GM23338 (cell line): Measurements from ENCODE around the gene EPHB1. TPM values are rescaled to one million over a fixed set of nuclear protein-coding genes. Genes with fewer than 3 reads are reported as not detected.

Experiments
- ATAC-seq: fragments of 200-7000 bp; cut with Tn5 transposase; 3 replicates; pipeline ENCODE4 v1.9.1; 2020
- DNase-seq: peaks from one replicate; pipeline ENCODE4 v3.0.0-alpha.2; 2015; ENCODE audit warnings: low spot score
- H2AFZ ChIP-seq: fragments of 200-600 bp; sonication (generic); 2 replicates; pipeline ENCODE4 v1.8.0; 2016; ENCODE audit warnings: antibody characterized with exemption, mild to moderate bottlenecking, moderate library complexity
- H3F3A ChIP-seq: fragments of 200-600 bp; sonication (generic); replicated peaks from 2 replicates; pipeline ENCODE4 v1.8.0; 2017; ENCODE audit warnings: antibody characterized with exemption, mixed run types, low read depth
- H3K27ac ChIP-seq: fragments of 200-600 bp; sonication (generic); 2 replicates; pipeline ENCODE4 v1.6.1; 2016; ENCODE audit warnings: low read depth
- H3K27me3 ChIP-seq: fragments of 200-600 bp; sonication (generic); 2 replicates; pipeline ENCODE4 v1.8.0; 2016; ENCODE audit warnings: mild to moderate bottlenecking, mixed run types, moderate library complexity; ENCODE audit not compliant: insufficient read depth
- H3K36me3 ChIP-seq: fragments of 200-600 bp; sonication (generic); 2 replicates; pipeline ENCODE4 v1.8.0; 2016; ENCODE audit warnings: mild to moderate bottlenecking; ENCODE audit not compliant: insufficient read depth
- H3K4me1 ChIP-seq: fragments of 200-600 bp; sonication (generic); 2 replicates; pipeline ENCODE4 v1.8.0; 2016; ENCODE audit warnings: mild to moderate bottlenecking, moderate library complexity; ENCODE audit not compliant: insufficient read depth
- H3K4me2 ChIP-seq: fragments of 200-600 bp; sonication (generic); 2 replicates; pipeline ENCODE4 v1.7.1; 2017; ENCODE audit warnings: mixed run types
- H3K4me3 ChIP-seq: fragments of 200-600 bp; sonication (generic); 2 replicates; pipeline ENCODE4 v1.6.1; 2016; ENCODE audit warnings: mixed run types
- H3K79me2 ChIP-seq: fragments of 200-600 bp; sonication (generic); replicated peaks from 2 replicates; pipeline ENCODE4 v1.8.0; 2017; ENCODE audit warnings: mild to moderate bottlenecking; ENCODE audit not compliant: insufficient read depth
- H3K9me2 ChIP-seq: fragments of 200-600 bp; sonication (generic); 2 replicates; pipeline ENCODE4 v1.8.0; 2017; ENCODE audit not compliant: insufficient read depth
- H4K20me1 ChIP-seq: fragments of 200-600 bp; sonication (generic); replicated peaks from 2 replicates; pipeline ENCODE4 v1.8.0; 2017; ENCODE audit warnings: mild to moderate bottlenecking; ENCODE audit not compliant: insufficient read depth
- H3K27ac Mint-ChIP-seq: 2 replicates; pipeline ENCODE4 v1.8.0; 2020; ENCODE audit warnings: inconsistent platforms, mild to moderate bottlenecking, moderate library complexity, mixed read lengths
- H3K27me3 Mint-ChIP-seq: 3 replicates; pipeline ENCODE4 v1.8.0; 2022; ENCODE audit warnings: low read depth, mild to moderate bottlenecking, moderate library complexity, mixed read lengths, inconsistent platforms; ENCODE audit not compliant: insufficient read depth, poor library complexity
- H3K36me3 Mint-ChIP-seq: 3 replicates; pipeline ENCODE4 v1.8.0; 2021; ENCODE audit warnings: low read depth, mild to moderate bottlenecking, inconsistent platforms, moderate library complexity, mixed read lengths
- H3K4me1 Mint-ChIP-seq: 3 replicates; pipeline ENCODE4 v1.8.0; 2020; ENCODE audit warnings: mild to moderate bottlenecking, inconsistent platforms, mixed read lengths
- H3K4me3 Mint-ChIP-seq: 3 replicates; pipeline ENCODE4 v1.8.0; 2021; ENCODE audit warnings: moderate library complexity, mild to moderate bottlenecking, inconsistent platforms, mixed read lengths
- H3K9me3 Mint-ChIP-seq: 3 replicates; pipeline ENCODE4 v1.8.0; 2020; ENCODE audit warnings: moderate library complexity, mild to moderate bottlenecking, inconsistent platforms, mixed read lengths
- CREB1 ChIP-seq: fragments of 250-450 bp; sonication (Bioruptor Pico); IDR thresholded peaks from 2 replicates; pipeline ENCODE4 v1.5.0; 2020; ENCODE audit warnings: low read depth, mild to moderate bottlenecking, moderate library complexity
- ETS1 ChIP-seq: IDR thresholded peaks from 2 replicates; pipeline ENCODE4 v1.6.1; 2016; ENCODE audit warnings: antibody characterized with exemption
- EZH2 ChIP-seq: fragments of 200-600 bp; sonication (generic); IDR thresholded peaks from one replicate; pipeline ENCODE4 v1.8.0; 2017; ENCODE audit warnings: antibody characterized with exemption, mild to moderate bottlenecking, low read depth; ENCODE audit not compliant: unreplicated experiment
- EZH2phosphoT487 ChIP-seq: fragments of 200-600 bp; sonication (generic); IDR thresholded peaks from one replicate; pipeline ENCODE4 v1.8.1; 2018; ENCODE audit warnings: antibody characterized with exemption; ENCODE audit not compliant: unreplicated experiment
- JUNB ChIP-seq: IDR thresholded peaks from one replicate; pipeline ENCODE4 v1.6.1; 2016; ENCODE audit warnings: antibody characterized with exemption; ENCODE audit not compliant: unreplicated experiment
- NANOG ChIP-seq: IDR thresholded peaks from 2 replicates; pipeline ENCODE4 v1.6.1; 2016; ENCODE audit warnings: antibody characterized with exemption, borderline replicate concordance
- POLR2AphosphoS5 ChIP-seq: IDR thresholded peaks from 2 replicates; pipeline ENCODE4 v1.6.1; 2016; ENCODE audit warnings: antibody characterized with exemption, low read depth
- STAT1 ChIP-seq: IDR thresholded peaks from one replicate; pipeline ENCODE4 v1.6.1; 2016; ENCODE audit warnings: antibody characterized with exemption; ENCODE audit not compliant: unreplicated experiment
- ZNF114 ChIP-seq: fragments of 250-450 bp; sonication (Bioruptor Pico); IDR thresholded peaks from 2 replicates; pipeline ENCODE4 v1.5.0; 2020; ENCODE audit warnings: mild to moderate bottlenecking, moderate library complexity
- ZNF331 ChIP-seq: fragments of 250-450 bp; sonication (Bioruptor Pico); IDR thresholded peaks from 2 replicates; pipeline ENCODE4 v1.5.0; 2020; ENCODE audit warnings: low read depth, mild to moderate bottlenecking, moderate library complexity
- polyA plus RNA-seq: library from polyadenylated mRNA; unstranded; fragments of >200 nt; fragmentation: Nextera tagmentation; extraction: Ambion mirVana; gene quantifications from 2 replicates; pipeline ENCODE4 v1.2.1, GENCODE V29; 2016
- total RNA-seq: library from RNA; depleted of rRNA; stranded (reverse); fragments of >200 nt; shearing (Covaris generic); gene quantifications from 2 replicates; pipeline ENCODE4 v1.2.3, GENCODE V29; 2014
- TF ChIP-seq, protein P1 (sequence below): fragments of 250-450 bp; sonication (Bioruptor Pico); IDR thresholded peaks from 2 replicates; pipeline ENCODE4 v1.5.0; 2020; ENCODE audit warnings: mild to moderate bottlenecking, moderate library complexity
- TF ChIP-seq, protein P2 (sequence below), 2 experiments: fragments of 200-600 bp in 1 of 2; sonication (generic) in 1 of 2; conservative IDR thresholded peaks; 2 replicates each; pipeline versions ENCODE4 v1.5.1 to v1.6.1; 2016 to 2017; ENCODE audit warnings: antibody characterized with exemption in 2 of 2, low read depth in 2 of 2, mild to moderate bottlenecking in 2 of 2, moderate library complexity in 1 of 2
- TF ChIP-seq, protein P3 (sequence below): IDR thresholded peaks from one replicate; pipeline ENCODE4 v1.6.1; 2018; ENCODE audit warnings: antibody characterized with exemption; ENCODE audit not compliant: unreplicated experiment

Gene EPHB1
- total and polyA plus RNA-seq, 2 experiments from 2014 or later = 2.7 to 5.2 TPM

GRCh38 chr3:134972836-134973455 lies 177.9 kb downstream of the EPHB1 start:
- H3K27me3 Mint-ChIP-seq = no peaks in the 10 kb centered on the region
- H3K4me1 ChIP-seq = no peaks in the 10 kb centered on the region
- ATAC-seq = no peak

More at GRCh38 chr3:134972836-134973455, 177.9 kb downstream of the EPHB1 start:
- Histone ChIP-seq H3K79me2 (no peaks in the 10 kb centered on the region), H3K4me2 (no peak overlapping the region), H3K9me2 (0 out of 2 replicates have a peak, but pooled peaks cover 3% of the 10 kb centered on the region), H2AFZ (no peak overlapping the region), H3K27ac (no peak overlapping the region), H3K27me3 (no peaks in the 10 kb centered on the region), H3K36me3 (no peaks in the 10 kb centered on the region), H4K20me1 (no peaks in the 10 kb centered on the region), H3F3A (no peaks in the 10 kb centered on the region), H3K4me3 (no peak overlapping the region)
- Mint-ChIP-seq H3K9me3 (no peaks in the 10 kb centered on the region), H3K4me3 (no peak overlapping the region), H3K36me3 (0 out of 3 replicates have a peak, but pooled peaks cover 2% of the 10 kb centered on the region), H3K4me1 (peaks cover 12% of the 10 kb centered on the region), H3K27ac (no peak overlapping the region)
- no peak for TF ChIP-seq NANOG
- no peak for TF ChIP-seq ZNF331 (CRISPR knock-in tag)
- no peak for TF ChIP-seq STAT1
- no peak for TF ChIP-seq ZNF114 (CRISPR knock-in tag)
- no peak for TF ChIP-seq ETS1
- no peak for TF ChIP-seq POLR2AphosphoS5
- TF ChIP-seq JUNB = no peak
- no peak for TF ChIP-seq EZH2phosphoT487
- TF ChIP-seq, protein P1, sequence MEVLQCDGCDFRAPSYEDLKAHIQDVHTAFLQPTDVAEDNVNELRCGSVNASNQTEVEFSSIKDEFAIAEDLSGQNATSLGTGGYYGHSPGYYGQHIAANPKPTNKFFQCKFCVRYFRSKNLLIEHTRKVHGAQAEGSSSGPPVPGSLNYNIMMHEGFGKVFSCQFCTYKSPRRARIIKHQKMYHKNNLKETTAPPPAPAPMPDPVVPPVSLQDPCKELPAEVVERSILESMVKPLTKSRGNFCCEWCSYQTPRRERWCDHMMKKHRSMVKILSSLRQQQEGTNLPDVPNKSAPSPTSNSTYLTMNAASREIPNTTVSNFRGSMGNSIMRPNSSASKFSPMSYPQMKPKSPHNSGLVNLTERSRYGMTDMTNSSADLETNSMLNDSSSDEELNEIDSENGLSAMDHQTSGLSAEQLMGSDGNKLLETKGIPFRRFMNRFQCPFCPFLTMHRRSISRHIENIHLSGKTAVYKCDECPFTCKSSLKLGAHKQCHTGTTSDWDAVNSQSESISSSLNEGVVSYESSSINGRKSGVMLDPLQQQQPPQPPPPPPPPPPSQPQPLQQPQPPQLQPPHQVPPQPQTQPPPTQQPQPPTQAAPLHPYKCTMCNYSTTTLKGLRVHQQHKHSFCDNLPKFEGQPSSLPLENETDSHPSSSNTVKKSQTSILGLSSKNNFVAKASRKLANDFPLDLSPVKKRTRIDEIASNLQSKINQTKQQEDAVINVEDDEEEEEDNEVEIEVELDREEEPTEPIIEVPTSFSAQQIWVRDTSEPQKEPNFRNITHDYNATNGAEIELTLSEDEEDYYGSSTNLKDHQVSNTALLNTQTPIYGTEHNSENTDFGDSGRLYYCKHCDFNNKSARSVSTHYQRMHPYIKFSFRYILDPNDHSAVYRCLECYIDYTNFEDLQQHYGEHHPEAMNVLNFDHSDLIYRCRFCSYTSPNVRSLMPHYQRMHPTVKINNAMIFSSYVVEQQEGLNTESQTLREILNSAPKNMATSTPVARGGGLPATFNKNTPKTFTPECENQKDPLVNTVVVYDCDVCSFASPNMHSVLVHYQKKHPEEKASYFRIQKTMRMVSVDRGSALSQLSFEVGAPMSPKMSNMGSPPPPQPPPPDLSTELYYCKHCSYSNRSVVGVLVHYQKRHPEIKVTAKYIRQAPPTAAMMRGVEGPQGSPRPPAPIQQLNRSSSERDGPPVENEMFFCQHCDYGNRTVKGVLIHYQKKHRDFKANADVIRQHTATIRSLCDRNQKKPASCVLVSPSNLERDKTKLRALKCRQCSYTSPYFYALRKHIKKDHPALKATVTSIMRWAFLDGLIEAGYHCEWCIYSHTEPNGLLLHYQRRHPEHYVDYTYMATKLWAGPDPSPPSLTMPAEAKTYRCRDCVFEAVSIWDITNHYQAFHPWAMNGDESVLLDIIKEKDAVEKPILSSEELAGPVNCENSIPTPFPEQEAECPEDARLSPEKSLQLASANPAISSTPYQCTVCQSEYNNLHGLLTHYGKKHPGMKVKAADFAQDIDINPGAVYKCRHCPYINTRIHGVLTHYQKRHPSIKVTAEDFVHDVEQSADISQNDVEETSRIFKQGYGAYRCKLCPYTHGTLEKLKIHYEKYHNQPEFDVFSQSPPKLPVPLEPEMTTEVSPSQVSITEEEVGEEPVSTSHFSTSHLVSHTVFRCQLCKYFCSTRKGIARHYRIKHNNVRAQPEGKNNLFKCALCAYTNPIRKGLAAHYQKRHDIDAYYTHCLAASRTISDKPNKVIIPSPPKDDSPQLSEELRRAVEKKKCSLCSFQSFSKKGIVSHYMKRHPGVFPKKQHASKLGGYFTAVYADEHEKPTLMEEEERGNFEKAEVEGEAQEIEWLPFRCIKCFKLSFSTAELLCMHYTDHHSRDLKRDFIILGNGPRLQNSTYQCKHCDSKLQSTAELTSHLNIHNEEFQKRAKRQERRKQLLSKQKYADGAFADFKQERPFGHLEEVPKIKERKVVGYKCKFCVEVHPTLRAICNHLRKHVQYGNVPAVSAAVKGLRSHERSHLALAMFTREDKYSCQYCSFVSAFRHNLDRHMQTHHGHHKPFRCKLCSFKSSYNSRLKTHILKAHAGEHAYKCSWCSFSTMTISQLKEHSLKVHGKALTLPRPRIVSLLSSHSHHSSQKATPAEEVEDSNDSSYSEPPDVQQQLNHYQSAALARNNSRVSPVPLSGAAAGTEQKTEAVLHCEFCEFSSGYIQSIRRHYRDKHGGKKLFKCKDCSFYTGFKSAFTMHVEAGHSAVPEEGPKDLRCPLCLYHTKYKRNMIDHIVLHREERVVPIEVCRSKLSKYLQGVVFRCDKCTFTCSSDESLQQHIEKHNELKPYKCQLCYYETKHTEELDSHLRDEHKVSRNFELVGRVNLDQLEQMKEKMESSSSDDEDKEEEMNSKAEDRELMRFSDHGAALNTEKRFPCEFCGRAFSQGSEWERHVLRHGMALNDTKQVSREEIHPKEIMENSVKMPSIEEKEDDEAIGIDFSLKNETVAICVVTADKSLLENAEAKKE (CRISPR knock-in tag) = no peak
- TF ChIP-seq, protein P2, sequence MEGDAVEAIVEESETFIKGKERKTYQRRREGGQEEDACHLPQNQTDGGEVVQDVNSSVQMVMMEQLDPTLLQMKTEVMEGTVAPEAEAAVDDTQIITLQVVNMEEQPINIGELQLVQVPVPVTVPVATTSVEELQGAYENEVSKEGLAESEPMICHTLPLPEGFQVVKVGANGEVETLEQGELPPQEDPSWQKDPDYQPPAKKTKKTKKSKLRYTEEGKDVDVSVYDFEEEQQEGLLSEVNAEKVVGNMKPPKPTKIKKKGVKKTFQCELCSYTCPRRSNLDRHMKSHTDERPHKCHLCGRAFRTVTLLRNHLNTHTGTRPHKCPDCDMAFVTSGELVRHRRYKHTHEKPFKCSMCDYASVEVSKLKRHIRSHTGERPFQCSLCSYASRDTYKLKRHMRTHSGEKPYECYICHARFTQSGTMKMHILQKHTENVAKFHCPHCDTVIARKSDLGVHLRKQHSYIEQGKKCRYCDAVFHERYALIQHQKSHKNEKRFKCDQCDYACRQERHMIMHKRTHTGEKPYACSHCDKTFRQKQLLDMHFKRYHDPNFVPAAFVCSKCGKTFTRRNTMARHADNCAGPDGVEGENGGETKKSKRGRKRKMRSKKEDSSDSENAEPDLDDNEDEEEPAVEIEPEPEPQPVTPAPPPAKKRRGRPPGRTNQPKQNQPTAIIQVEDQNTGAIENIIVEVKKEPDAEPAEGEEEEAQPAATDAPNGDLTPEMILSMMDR (conservative IDR thresholded peaks at IDR 0.05; ENCODE audit: low read depth in 2 of 2) = no peak
- TF ChIP-seq, protein P3, sequence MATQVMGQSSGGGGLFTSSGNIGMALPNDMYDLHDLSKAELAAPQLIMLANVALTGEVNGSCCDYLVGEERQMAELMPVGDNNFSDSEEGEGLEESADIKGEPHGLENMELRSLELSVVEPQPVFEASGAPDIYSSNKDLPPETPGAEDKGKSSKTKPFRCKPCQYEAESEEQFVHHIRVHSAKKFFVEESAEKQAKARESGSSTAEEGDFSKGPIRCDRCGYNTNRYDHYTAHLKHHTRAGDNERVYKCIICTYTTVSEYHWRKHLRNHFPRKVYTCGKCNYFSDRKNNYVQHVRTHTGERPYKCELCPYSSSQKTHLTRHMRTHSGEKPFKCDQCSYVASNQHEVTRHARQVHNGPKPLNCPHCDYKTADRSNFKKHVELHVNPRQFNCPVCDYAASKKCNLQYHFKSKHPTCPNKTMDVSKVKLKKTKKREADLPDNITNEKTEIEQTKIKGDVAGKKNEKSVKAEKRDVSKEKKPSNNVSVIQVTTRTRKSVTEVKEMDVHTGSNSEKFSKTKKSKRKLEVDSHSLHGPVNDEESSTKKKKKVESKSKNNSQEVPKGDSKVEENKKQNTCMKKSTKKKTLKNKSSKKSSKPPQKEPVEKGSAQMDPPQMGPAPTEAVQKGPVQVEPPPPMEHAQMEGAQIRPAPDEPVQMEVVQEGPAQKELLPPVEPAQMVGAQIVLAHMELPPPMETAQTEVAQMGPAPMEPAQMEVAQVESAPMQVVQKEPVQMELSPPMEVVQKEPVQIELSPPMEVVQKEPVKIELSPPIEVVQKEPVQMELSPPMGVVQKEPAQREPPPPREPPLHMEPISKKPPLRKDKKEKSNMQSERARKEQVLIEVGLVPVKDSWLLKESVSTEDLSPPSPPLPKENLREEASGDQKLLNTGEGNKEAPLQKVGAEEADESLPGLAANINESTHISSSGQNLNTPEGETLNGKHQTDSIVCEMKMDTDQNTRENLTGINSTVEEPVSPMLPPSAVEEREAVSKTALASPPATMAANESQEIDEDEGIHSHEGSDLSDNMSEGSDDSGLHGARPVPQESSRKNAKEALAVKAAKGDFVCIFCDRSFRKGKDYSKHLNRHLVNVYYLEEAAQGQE = no peak
- TF ChIP-seq CREB1 (CRISPR knock-in tag) = no peak
- no peak for TF ChIP-seq EZH2
- no peak for DNase-seq
